Measurements from ENCODE around the gene TEX29. TPM values are rescaled to one million over a fixed set of nuclear protein-coding genes. Genes with fewer than 3 reads are reported as not detected.

The TEX29 gene
- total and polyA plus RNA-seq, 2 of the 4 experiments (the other 2 are of a cell fraction), result 0.46 TPM; not detected in 1

- 78% methylated on average over 4 of the region's 5 CpGs; no CpG with 5 or more reads in 1 of the 2 experiments for WGBS, 2 experiments (ENCODE audit: extremely low coverage in 2 of 2, insufficient read length in 1 of 2)
- CTCF ChIA-PET, result no interaction called here
- H3K9me3 ChIP-seq (ENCODE audit: control insufficient read depth, insufficient read depth, low read length), result no peaks in the 10 kb centered on the region
Measured at GRCh38 chr13:111370147-111370546, 49.7 kb downstream of the TEX29 start.

More at GRCh38 chr13:111370147-111370546, 49.7 kb downstream of the TEX29 start:
- peaks cover 3% of the 10 kb centered on the region; the same call in 1 of the 2 replicates for H3K4me1 ChIP-seq (ENCODE audit: control insufficient read depth, insufficient read depth, low read length)
- no peak overlapping the region for H3K56ac ChIP-seq (ENCODE audit: extremely low read depth, insufficient read depth, low read length)
- no peaks in the 10 kb centered on the region for H4K20me1 ChIP-seq (ENCODE audit: insufficient read depth, low read length)
- H2BK20ac ChIP-seq (ENCODE audit: low read depth, low read length), result no peak overlapping the region
- POLR2A ChIA-PET (ENCODE audit: unreplicated experiment), result no interaction called here
- no peaks in the 10 kb centered on the region for H3K9me1 ChIP-seq (ENCODE audit: insufficient read depth, low read length)
- H3K27me3 ChIP-seq (ENCODE audit: control insufficient read depth, insufficient read depth, low read length), result peaks cover 4% of the 10 kb centered on the region
- no peak overlapping the region for H4K5ac ChIP-seq (ENCODE audit: low read depth, low read length)
- H3K36me3 ChIP-seq (ENCODE audit: control insufficient read depth, insufficient read depth, low read length), result no peaks in the 10 kb centered on the region
- no peak overlapping the region for H3K4ac ChIP-seq (ENCODE audit: low read depth, low read length)
- intact Hi-C loops (cut with micrococcal nuclease) (no loop called here), dilution Hi-C loops (cut with HindIII; ENCODE audit: low sequenced_read_pairs, unreplicated experiment) (no loop called here), in situ Hi-C loops (cut with MboI; ENCODE audit: low sequenced_read_pairs) (no loop called here)
- DNase-seq (no peak), ATAC-seq (ENCODE audit: low read depth) (no peak)
- no peak overlapping the region for H3K14ac ChIP-seq (replicated peaks; ENCODE audit: low read depth, low read length)
- no peak overlapping the region for H3K4me3 ChIP-seq (ENCODE audit: insufficient read depth, low read depth, low read length)
- no peak overlapping the region for H3K27ac ChIP-seq (ENCODE audit: insufficient read depth, low read length)
- no peak overlapping the region for H4K8ac ChIP-seq (ENCODE audit: low read depth in 2 of 2, low read length in 2 of 2)
- H2BK15ac ChIP-seq (ENCODE audit: low read depth, low read length), result no peak overlapping the region
- no peak overlapping the region for H3K9ac ChIP-seq (ENCODE audit: low read depth, low read length)
- no peak overlapping the region for H3K4me2 ChIP-seq (ENCODE audit: low read depth, low read length)
- H3K79me1 ChIP-seq (ENCODE audit: low read depth in 1 of 2, low read length in 2 of 2), result no peaks in the 10 kb centered on the region
- TF ChIP-seq CEBPB (IDR thresholded peaks at IDR 0.05; ENCODE audit: low read depth, low read length), result no peak
- TF ChIP-seq RCOR1 (IDR thresholded peaks at IDR 0.05; ENCODE audit: insufficient replicate concordance, low read length), result no peak
- TF ChIP-seq SMC3 (IDR thresholded peaks at IDR 0.05; ENCODE audit: low read depth, low read length), result no peak
- no peak overlapping the region for H3K18ac ChIP-seq (ENCODE audit: low read depth, low read length)
- no peak overlapping the region for H2AK9ac ChIP-seq (replicated peaks; ENCODE audit: low read depth, low read length, poor library complexity)
- no peak overlapping the region for H2AFZ ChIP-seq (replicated peaks; ENCODE audit: low read length, poor library complexity)
- BruUV-seq (replicated peaks), result no TSS peak
- no peak overlapping the region for H3K23ac ChIP-seq (ENCODE audit: low read depth, low read length)
- H2BK5ac ChIP-seq (ENCODE audit: low read depth, low read length, poor library complexity, severe bottlenecking), result no peak overlapping the region
- H4K91ac ChIP-seq (ENCODE audit: insufficient read depth, low read depth, low read length), result no peak overlapping the region
- H2AK5ac ChIP-seq (ENCODE audit: low read depth, low read length), result no peak overlapping the region
- H2BK120ac ChIP-seq (ENCODE audit: low read depth, low read length), result no peak overlapping the region

Data from IMR-90 (cell line).